Measurements from ENCODE around the gene MLPH.

The MLPH gene

DNA sequence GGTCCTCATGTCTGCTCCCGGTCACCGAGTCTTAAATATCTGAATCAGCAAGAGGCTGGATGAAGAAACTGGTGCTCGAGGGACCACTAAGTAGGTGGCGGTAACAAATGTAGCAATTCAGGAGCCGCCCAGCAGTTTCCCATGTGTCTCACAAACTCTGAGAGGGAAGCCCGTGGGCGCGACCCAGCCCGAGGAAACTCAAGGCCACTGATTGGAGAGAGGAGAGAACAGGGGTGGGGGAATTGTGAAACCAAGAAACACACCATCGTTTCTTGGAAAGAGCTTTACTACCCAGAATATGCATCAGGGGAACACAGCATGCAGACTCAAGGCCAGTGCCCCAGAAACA is 10.8 kb downstream of the MLPH start:
- peaks cover 20 to 58% of the 10 kb centered on the region in 2 experiments for H3K36me3 ChIP-seq (ENCODE audit: control insufficient read depth in 1 of 2, insufficient read depth in 2 of 2, low read depth in 1 of 2, low read length in 2 of 2)
- H3K23ac ChIP-seq (ENCODE audit: low read length in 2 of 2): no peak overlapping the region
- H2BK5ac ChIP-seq (ENCODE audit: low read depth, low read length, poor library complexity, severe bottlenecking): no peak overlapping the region
- H2BK12ac ChIP-seq (ENCODE audit: low read length in 2 of 2): no peak overlapping the region
- H2BK120ac ChIP-seq (ENCODE audit: low read depth, low read length): peak overlapping the region; percentile 24
- H4K8ac ChIP-seq (ENCODE audit: low read length): no peak overlapping the region
- peaks cover 18% of the 10 kb centered on the region for H3K4me1 ChIP-seq (ENCODE audit: control insufficient read depth, insufficient read depth, low read depth, low read length)
- peak overlapping the region in 1 of 2 experiments; percentile 60 for H3K4me3 ChIP-seq (ENCODE audit: insufficient read depth in 1 of 2, low read depth in 1 of 2, low read length in 2 of 2)
- no peaks in the 10 kb centered on the region for H3K27me3 ChIP-seq (ENCODE audit: control insufficient read depth in 1 of 2, insufficient read depth in 1 of 2, low read length in 2 of 2)
- peaks cover 20% of the 10 kb centered on the region for H3K79me1 ChIP-seq (replicated peaks; ENCODE audit: low read length, poor library complexity, severe bottlenecking)
- no peaks in the 10 kb centered on the region for H3K9me3 ChIP-seq (ENCODE audit: control insufficient read depth, low read length)
- no peak overlapping the region for H3K27ac ChIP-seq (ENCODE audit: low read length, poor library complexity, severe bottlenecking)
- H2AFZ ChIP-seq (ENCODE audit: low read depth, low read length): no peak overlapping the region
- peak overlapping the region; percentile 1 for H2BK15ac ChIP-seq (ENCODE audit: low read depth, poor library complexity, severe bottlenecking)
- H3K9ac ChIP-seq (ENCODE audit: low read length): peak overlapping the region; percentile 65
- no peak overlapping the region for H3K14ac ChIP-seq (ENCODE audit: low read length in 2 of 2)
- no peak overlapping the region for H3K4ac ChIP-seq (ENCODE audit: low read depth in 1 of 2, low read length in 2 of 2)
- H3K4me2 ChIP-seq (ENCODE audit: low read length, poor library complexity, severe bottlenecking): no peak overlapping the region
- H3K18ac ChIP-seq (ENCODE audit: low read depth in 1 of 2, low read length in 2 of 2): no peak overlapping the region
- 86% methylated on average over 9 of the region's 10 CpGs for WGBS
- H4K91ac ChIP-seq (ENCODE audit: low read length): no peak overlapping the region
- DNase-seq: peak; percentile 57
- H2AK5ac ChIP-seq (ENCODE audit: low read length, severe bottlenecking): peak overlapping the region; percentile 6

DNA sequence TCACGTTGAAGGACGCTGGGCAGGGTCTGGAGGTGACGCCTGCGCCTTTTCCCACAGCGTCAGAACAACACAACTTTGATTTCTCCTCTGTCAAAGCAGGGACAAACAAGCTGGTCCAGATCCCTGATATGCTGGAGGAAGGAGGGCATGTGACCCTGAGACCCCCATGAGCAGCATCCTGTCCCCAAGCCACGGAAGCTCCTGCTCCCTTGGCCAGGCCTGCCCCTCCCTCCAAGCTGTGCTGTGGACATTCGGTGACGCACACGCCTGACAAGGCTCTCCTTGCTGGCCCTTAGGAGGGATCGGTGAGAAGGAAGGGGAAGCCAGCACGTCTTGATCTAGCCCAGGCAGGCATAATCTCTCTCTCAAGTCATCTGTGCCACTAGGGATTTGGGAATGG is 11.3 kb downstream of the MLPH start:
- H3K4me2 ChIP-seq (ENCODE audit: low read length, poor library complexity, severe bottlenecking): no peak overlapping the region
- H3K4me3 ChIP-seq (ENCODE audit: insufficient read depth in 1 of 2, low read depth in 1 of 2, low read length in 2 of 2): peak overlapping the region in 1 of 2 experiments; percentile 60
- peak overlapping the region; percentile 29 for H2BK120ac ChIP-seq (ENCODE audit: low read depth, low read length)
- H2BK12ac ChIP-seq (ENCODE audit: low read length in 2 of 2): peak overlapping the region; percentile 29 to 67
- no peak overlapping the region for H2BK5ac ChIP-seq (ENCODE audit: low read depth, low read length, poor library complexity, severe bottlenecking)
- H3K79me1 ChIP-seq (replicated peaks; ENCODE audit: low read length, poor library complexity, severe bottlenecking): peaks cover 20% of the 10 kb centered on the region
- no peak overlapping the region for H2AFZ ChIP-seq (ENCODE audit: low read depth, low read length)
- H3K36me3 ChIP-seq (ENCODE audit: control insufficient read depth in 1 of 2, insufficient read depth in 2 of 2, low read depth in 1 of 2, low read length in 2 of 2): peaks cover 20 to 58% of the 10 kb centered on the region in 2 experiments
- peak overlapping the region; percentile 87 for H4K91ac ChIP-seq (ENCODE audit: low read length)
- DNase-seq: peak; percentile 28
- no peak overlapping the region for H2BK15ac ChIP-seq (ENCODE audit: low read depth, poor library complexity, severe bottlenecking)
- no peaks in the 10 kb centered on the region for H3K27me3 ChIP-seq (ENCODE audit: control insufficient read depth in 1 of 2, insufficient read depth in 1 of 2, low read length in 2 of 2)
- H3K4ac ChIP-seq (ENCODE audit: low read depth in 1 of 2, low read length in 2 of 2): peak overlapping the region; percentile 60 to 61
- peaks cover 20% of the 10 kb centered on the region for H3K4me1 ChIP-seq (ENCODE audit: control insufficient read depth, insufficient read depth, low read depth, low read length)
- H4K8ac ChIP-seq (ENCODE audit: low read length): peak overlapping the region; percentile 47
- peak overlapping the region; percentile 7 for H2AK5ac ChIP-seq (ENCODE audit: low read length, severe bottlenecking)
- H3K9me3 ChIP-seq (ENCODE audit: control insufficient read depth, low read length): no peaks in the 10 kb centered on the region
- peak overlapping the region; percentile 65 for H3K9ac ChIP-seq (ENCODE audit: low read length)
- H3K27ac ChIP-seq (ENCODE audit: low read length, poor library complexity, severe bottlenecking): no peak overlapping the region
- H3K14ac ChIP-seq (ENCODE audit: low read length in 2 of 2): peak overlapping the region in 1 of 2 experiments; percentile 3
- peak overlapping the region; percentile 34 to 69 for H3K18ac ChIP-seq (ENCODE audit: low read depth in 1 of 2, low read length in 2 of 2)
- WGBS: 72% methylated on average over 11 of the region's 11 CpGs
- peak overlapping the region in 1 of 2 experiments; percentile 34 for H3K23ac ChIP-seq (ENCODE audit: low read length in 2 of 2)

DNA sequence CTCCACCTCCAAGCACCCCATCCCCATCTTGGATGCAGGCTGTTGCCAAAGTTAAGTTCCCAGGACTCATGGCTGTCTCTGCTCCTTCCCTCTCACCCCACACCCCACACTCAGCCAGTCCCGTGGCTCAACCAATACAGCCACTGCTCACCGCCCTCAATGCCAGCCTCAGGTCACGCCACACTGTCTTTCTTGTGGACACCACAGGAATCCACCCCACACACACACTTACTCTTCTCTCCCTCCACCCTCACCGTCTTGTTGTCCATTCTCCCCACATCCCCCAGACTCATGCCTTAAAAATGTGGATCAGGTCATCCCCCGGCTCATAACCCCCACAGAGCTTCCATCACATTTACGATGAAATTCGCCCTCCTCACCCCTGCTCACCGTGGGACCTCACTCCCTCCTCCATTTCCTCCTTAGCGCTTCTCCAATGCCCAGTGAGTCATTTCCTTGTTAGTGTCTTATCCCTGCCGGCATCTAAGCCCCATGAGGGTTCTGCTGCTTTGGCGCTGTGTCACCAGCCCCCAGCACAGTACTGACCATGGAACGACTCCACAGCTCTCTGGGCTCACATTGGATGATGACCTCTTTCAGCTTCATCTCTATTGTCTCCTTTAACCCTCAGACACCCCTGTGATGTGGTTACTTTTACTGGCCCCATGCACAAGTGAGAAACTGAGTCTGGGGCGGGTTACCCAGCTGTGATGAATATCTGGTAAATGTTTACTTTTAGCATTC is 13.8 kb downstream of the MLPH start:
- Histone ChIP-seq H3K36me3 (ENCODE audit: control insufficient read depth in 1 of 2, insufficient read depth in 2 of 2, low read depth in 1 of 2, low read length in 2 of 2) (peaks cover 0 to 56% of the 10 kb centered on the region in 2 experiments), H3K23ac (ENCODE audit: low read length in 2 of 2) (no peak overlapping the region), H2AK5ac (ENCODE audit: low read length, severe bottlenecking) (peak overlapping the region; percentile 94), H3K4me1 (ENCODE audit: control insufficient read depth, insufficient read depth, low read depth, low read length) (peaks cover 27% of the 10 kb centered on the region), H4K91ac (ENCODE audit: low read length) (peak overlapping the region; percentile 99), H3K79me1 (replicated peaks; ENCODE audit: low read length, poor library complexity, severe bottlenecking) (peaks cover 19% of the 10 kb centered on the region), H2BK5ac (ENCODE audit: low read depth, low read length, poor library complexity, severe bottlenecking) (peak overlapping the region; percentile 89), H3K4me2 (ENCODE audit: low read length, poor library complexity, severe bottlenecking) (no peak overlapping the region), H2AFZ (ENCODE audit: low read depth, low read length) (no peak overlapping the region), H3K4ac (ENCODE audit: low read depth in 1 of 2, low read length in 2 of 2) (peak overlapping the region; percentile 10 to 95), H2BK15ac (ENCODE audit: low read depth, poor library complexity, severe bottlenecking) (peak overlapping the region; percentile 6), H2BK120ac (ENCODE audit: low read depth, low read length) (peak overlapping the region; percentile 93), H2BK12ac (ENCODE audit: low read length in 2 of 2) (peak overlapping the region; percentile 66 to 96), H3K9me3 (ENCODE audit: control insufficient read depth, low read length) (no peaks in the 10 kb centered on the region), H3K27ac (ENCODE audit: low read length, poor library complexity, severe bottlenecking) (peak overlapping the region; percentile 96), H4K8ac (ENCODE audit: low read length) (peak overlapping the region; percentile 89), H3K4me3 (ENCODE audit: insufficient read depth in 1 of 2, low read depth in 1 of 2, low read length in 2 of 2) (peak overlapping the region in 1 of 2 experiments; percentile 43), H3K18ac (ENCODE audit: low read depth in 1 of 2, low read length in 2 of 2) (peak overlapping the region; percentile 44 to 85), H3K14ac (ENCODE audit: low read length in 2 of 2) (no peak overlapping the region), H3K27me3 (ENCODE audit: control insufficient read depth in 1 of 2, insufficient read depth in 1 of 2, low read length in 2 of 2) (no peaks in the 10 kb centered on the region), H3K9ac (ENCODE audit: low read length) (peak overlapping the region; percentile 63)
- peak; percentile 100 for DNase-seq
- under 1% methylated on average over 12 of the region's 13 CpGs for WGBS

DNA sequence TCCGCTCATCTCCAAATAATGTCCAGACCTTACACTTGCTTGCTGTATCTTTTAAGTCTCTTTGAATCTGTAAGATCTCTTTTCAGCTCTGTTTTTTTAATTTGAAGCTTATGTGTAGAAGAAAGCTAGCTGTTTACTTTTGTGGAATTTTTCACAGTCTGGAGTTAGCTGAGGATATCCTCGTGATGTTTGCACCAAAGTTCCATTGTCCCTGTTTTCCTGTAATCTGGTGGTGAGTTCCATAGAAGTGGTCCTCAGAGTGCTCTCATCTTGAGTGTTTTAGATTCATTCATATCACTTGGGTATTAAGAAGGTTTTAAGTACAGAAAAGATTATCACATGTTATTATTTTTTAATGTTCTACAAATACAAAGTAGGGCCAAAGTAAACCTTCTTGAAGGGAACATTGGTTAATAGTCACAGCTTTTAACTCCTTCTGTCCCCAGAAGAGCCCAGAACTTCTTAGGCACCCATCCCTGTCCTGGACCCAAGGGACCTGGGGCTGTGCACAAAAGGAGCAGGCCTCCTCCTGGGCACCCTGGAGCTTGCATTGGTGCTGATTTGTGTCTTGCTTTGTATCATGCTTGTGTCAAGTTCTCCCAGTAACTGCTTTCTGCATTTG is 15.0 kb downstream of the MLPH start:
- Histone ChIP-seq H3K9me3 (ENCODE audit: control insufficient read depth, low read length) (no peaks in the 10 kb centered on the region), H3K27ac (ENCODE audit: low read length, poor library complexity, severe bottlenecking) (peak overlapping the region; percentile 96), H2BK5ac (ENCODE audit: low read depth, low read length, poor library complexity, severe bottlenecking) (peak overlapping the region; percentile 59), H3K4ac (ENCODE audit: low read depth in 1 of 2, low read length in 2 of 2) (peak overlapping the region; percentile 83 to 97), H3K4me1 (ENCODE audit: control insufficient read depth, insufficient read depth, low read depth, low read length) (peaks cover 27% of the 10 kb centered on the region), H3K36me3 (ENCODE audit: control insufficient read depth in 1 of 2, insufficient read depth in 2 of 2, low read depth in 1 of 2, low read length in 2 of 2) (peaks cover 0 to 45% of the 10 kb centered on the region in 2 experiments), H3K4me2 (ENCODE audit: low read length, poor library complexity, severe bottlenecking) (no peak overlapping the region), H2AK5ac (ENCODE audit: low read length, severe bottlenecking) (peak overlapping the region; percentile 13), H3K18ac (ENCODE audit: low read depth in 1 of 2, low read length in 2 of 2) (peak overlapping the region; percentile 74 to 97), H3K14ac (ENCODE audit: low read length in 2 of 2) (peak overlapping the region in 1 of 2 experiments; percentile 96), H4K91ac (ENCODE audit: low read length) (peak overlapping the region; percentile 96), H3K79me1 (replicated peaks; ENCODE audit: low read length, poor library complexity, severe bottlenecking) (peaks cover 17% of the 10 kb centered on the region), H4K8ac (ENCODE audit: low read length) (peak overlapping the region; percentile 9), H3K27me3 (ENCODE audit: control insufficient read depth in 1 of 2, insufficient read depth in 1 of 2, low read length in 2 of 2) (no peaks in the 10 kb centered on the region), H3K4me3 (ENCODE audit: insufficient read depth in 1 of 2, low read depth in 1 of 2, low read length in 2 of 2) (peak overlapping the region in 1 of 2 experiments; percentile 23), H2BK15ac (ENCODE audit: low read depth, poor library complexity, severe bottlenecking) (no peak overlapping the region), H2BK12ac (ENCODE audit: low read length in 2 of 2) (peak overlapping the region; percentile 60 to 93), H3K9ac (ENCODE audit: low read length) (peak overlapping the region; percentile 39), H3K23ac (ENCODE audit: low read length in 2 of 2) (no peak overlapping the region), H2BK120ac (ENCODE audit: low read depth, low read length) (peak overlapping the region; percentile 69), H2AFZ (ENCODE audit: low read depth, low read length) (no peak overlapping the region)
- WGBS: 0% methylated on average over 1 of the region's 2 CpGs
- peak; percentile 72 for DNase-seq
